PC-9 (cell line): ENCODE results near the gene CARMIL3.
"Not testable (repeated sequence)": the region's sequence is repeated elsewhere in the genome, so short reads cannot be mapped to it uniquely, and the experiment has no call there.

Experiments used
- CTCF ChIP-seq: fragments of 200-600 bp; sonication (generic); conservative IDR thresholded peaks from 2 replicates; pipeline ENCODE4 v1.6.1; 2017; ENCODE audit warnings: mixed run types, antibody characterized with exemption, mild to moderate bottlenecking, moderate library complexity
- EZH2 ChIP-seq: fragments of 200-600 bp; sonication (generic); IDR thresholded peaks from 2 replicates; pipeline ENCODE4 v1.8.0; 2017; ENCODE audit warnings: antibody characterized with exemption, low read depth

GRCh38 chr14:24036963-24037657, 14.7 kb upstream of the CARMIL3 start:
- not testable (repeated sequence) for TF ChIP-seq CTCF, EZH2
